ENCODE results near the gene RAX2. TPM values are rescaled to one million over a fixed set of nuclear protein-coding genes. Genes with fewer than 3 reads are reported as not detected.

Gene RAX2
- total RNA-seq, 1 experiment from 2014 or later, result not detected

GRCh38 chr19:3719868-3720267, 52.2 kb downstream of the RAX2 start:
- Histone ChIP-seq H3K27me3 (ENCODE audit: low read length) (no peaks in the 10 kb centered on the region), H3K36me3 (ENCODE audit: insufficient read depth, low read length) (no peaks in the 10 kb centered on the region), H2AFZ (ENCODE audit: low read length) (no peak overlapping the region), H3K9ac (ENCODE audit: low read length) (no peak overlapping the region), H3K4me3 (ENCODE audit: low read length) (no peak overlapping the region), H3K79me2 (ENCODE audit: low read length) (no peaks in the 10 kb centered on the region), H4K20me1 (ENCODE audit: insufficient read depth, low read depth, low read length) (no peaks in the 10 kb centered on the region), H3K9me2 (replicated peaks; ENCODE audit: insufficient read depth, low read length) (no peaks in the 10 kb centered on the region), H3K4me1 (ENCODE audit: low read length) (no peaks in the 10 kb centered on the region), H3K9me3 (ENCODE audit: low read length) (no peaks in the 10 kb centered on the region), H3K4me2 (ENCODE audit: low read depth, low read length, poor library complexity, severe bottlenecking) (no peak overlapping the region), H3K27ac (ENCODE audit: low read length) (no peak overlapping the region)
- DNase-seq, result no peak

Small RNAs within 50 kb of the gene (small RNA-seq; reads per million reads assigned to genes)
- not detected for gene AC005777.1

Other genes with a start within 250 kb of the RAX2 start
- gene TEKTIP1, start 233.1 kb downstream of the RAX2 start, total RNA-seq (2014; rRNA removed; shearing (Covaris generic); ENCODE audit: low replicate concordance), result 0.29 TPM in 1 of 2 replicates, not detected in the other
- 34.5 and 102 TPM in 2 replicates for gene MFSD12, start 214.6 kb downstream of the RAX2 start, total RNA-seq (2014; rRNA removed; shearing (Covaris generic); ENCODE audit: low replicate concordance)
- 53.7 and 127 TPM in 2 replicates for gene HMG20B, start 199.3 kb downstream of the RAX2 start, total RNA-seq (2014; rRNA removed; shearing (Covaris generic); ENCODE audit: low replicate concordance)
- not detected in 2 replicates for gene GIPC3, start 186.8 kb downstream of the RAX2 start, total RNA-seq (2014; rRNA removed; shearing (Covaris generic); ENCODE audit: low replicate concordance)
- gene TBXA2R, start 165.4 kb downstream of the RAX2 start, total RNA-seq (2014; rRNA removed; shearing (Covaris generic); ENCODE audit: low replicate concordance), result 0.15 and 0.22 TPM in 2 replicates
- gene CACTIN, start 145.4 kb downstream of the RAX2 start, total RNA-seq (2014; rRNA removed; shearing (Covaris generic); ENCODE audit: low replicate concordance), result 9.5 and 24.8 TPM in 2 replicates
- 4.2 and 4.4 TPM in 2 replicates for gene PIP5K1C, start 71.8 kb downstream of the RAX2 start, total RNA-seq (2014; rRNA removed; shearing (Covaris generic); ENCODE audit: low replicate concordance)
- not detected in 2 replicates for gene TJP3, start 63.8 kb downstream of the RAX2 start, total RNA-seq (2014; rRNA removed; shearing (Covaris generic); ENCODE audit: low replicate concordance)
- gene APBA3, start 10.5 kb downstream of the RAX2 start, total RNA-seq (2014; rRNA removed; shearing (Covaris generic); ENCODE audit: low replicate concordance), result 14.7 and 55.0 TPM in 2 replicates
- 44.2 and 76.7 TPM in 2 replicates for gene MRPL54, start 9.5 kb downstream of the RAX2 start, total RNA-seq (2014; rRNA removed; shearing (Covaris generic); ENCODE audit: low replicate concordance)
- not detected in 2 replicates for gene MATK, start 14.2 kb upstream of the RAX2 start, total RNA-seq (2014; rRNA removed; shearing (Covaris generic); ENCODE audit: low replicate concordance)
- gene ZFR2, start 96.8 kb upstream of the RAX2 start, total RNA-seq (2014; rRNA removed; shearing (Covaris generic); ENCODE audit: low replicate concordance), result not detected in 2 replicates
- gene ATCAY, start 108.5 kb upstream of the RAX2 start, total RNA-seq (2014; rRNA removed; shearing (Covaris generic); ENCODE audit: low replicate concordance), result not detected in 2 replicates
- gene NMRK2, start 160.8 kb upstream of the RAX2 start, total RNA-seq (2014; rRNA removed; shearing (Covaris generic); ENCODE audit: low replicate concordance), result not detected in 2 replicates
- gene DAPK3, start 198.9 kb upstream of the RAX2 start, total RNA-seq (2014; rRNA removed; shearing (Covaris generic); ENCODE audit: low replicate concordance), result 17.2 and 52.5 TPM in 2 replicates
- 1,644 and 3,073 TPM in 2 replicates for gene EEF2, start 213.2 kb upstream of the RAX2 start, total RNA-seq (2014; rRNA removed; shearing (Covaris generic); ENCODE audit: low replicate concordance)
- gene PIAS4, start 235.5 kb upstream of the RAX2 start, total RNA-seq (2014; rRNA removed; shearing (Covaris generic); ENCODE audit: low replicate concordance), result 17.3 and 55.1 TPM in 2 replicates

Measured in Karpas-422 (cell line).